NCI-H446 treated with DMSO at 0.1 percent for 48 hours (cell line): ENCODE measurements around the gene TBC1D17.

Experiments
- DNase-seq: peaks from one replicate; lab custom pipeline; 2025; lab: John Stamatoyannopoulos, UW

TBC1D17 gene

GRCh38 chr19:49877879-49878743 is 609 bp downstream of the TBC1D17 start:
- DNase-seq = peak; percentile 95

GRCh38 chr19:49878744-49879070 is 1.2 kb downstream of the TBC1D17 start:
- no peak for DNase-seq

- DNase-seq = no peak
These were observed 1.9 kb downstream of the TBC1D17 start for GRCh38 chr19:49879243-49879963.

GRCh38 chr19:49880162-49880869 is 2.8 kb downstream of the TBC1D17 start:
- no peak for DNase-seq

- no peak for DNase-seq
These were observed 3.7 kb downstream of the TBC1D17 start for GRCh38 chr19:49881186-49881585.

- DNase-seq = no peak
These were observed 4.3 kb downstream of the TBC1D17 start for GRCh38 chr19:49881672-49882394.

- DNase-seq = no peak
These were observed 5.1 kb downstream of the TBC1D17 start for GRCh38 chr19:49882643-49883042.

- DNase-seq = no peak
These were observed 5.6 kb downstream of the TBC1D17 start for GRCh38 chr19:49883094-49883493.

- DNase-seq = no peak
These were observed 6.6 kb downstream of the TBC1D17 start for GRCh38 chr19:49884109-49884508.

GRCh38 chr19:49884760-49885159 is 7.3 kb downstream of the TBC1D17 start:
- no peak for DNase-seq

GRCh38 chr19:49887037-49887664 is 9.6 kb downstream of the TBC1D17 start:
- DNase-seq = no peak

- DNase-seq = no peak
These were observed 10.4 kb downstream of the TBC1D17 start for GRCh38 chr19:49887665-49888509.

- DNase-seq = no peak
These were observed 11.0 kb downstream of the TBC1D17 start for GRCh38 chr19:49888510-49888824.

- no peak for DNase-seq
These were observed 11.7 kb downstream of the TBC1D17 start for GRCh38 chr19:49889038-49889686.

- no peak for DNase-seq
These were observed 12.3 kb downstream of the TBC1D17 start for GRCh38 chr19:49889687-49890348.

- DNase-seq = no peak
These were observed 13.1 kb downstream of the TBC1D17 start for GRCh38 chr19:49890349-49891311.

- no peak for DNase-seq
These were observed 13.9 kb downstream of the TBC1D17 start for GRCh38 chr19:49891393-49891792.

- DNase-seq = no peak
These were observed 15.2 kb downstream of the TBC1D17 start for GRCh38 chr19:49892716-49893115.
